ENCODE data around the gene ATCAY.

- TF ChIP-seq GATA3 (IDR thresholded peaks at IDR 0.05; ENCODE audit: low read depth, low read length) = no peak
- TF ChIP-seq GATA2 (IDR thresholded peaks at IDR 0.05; ENCODE audit: low read depth, low read length) = no peak
Observed at GRCh38 chr19:3969435-3970312, 89.2 kb downstream of the ATCAY start.
